Activated CD8-positive, alpha-beta memory T cell treated with anti-CD3 and anti-CD28 coated beads, Interleukin-2, amount 50 U/mL, for 48 hours (primary cell): ENCODE results near the gene CHI3L1.

Source experiments
- DNase-seq: peaks from one replicate; pipeline ENCODE4 v3.0.0-alpha.2; 2020

The CHI3L1 gene

DNA sequence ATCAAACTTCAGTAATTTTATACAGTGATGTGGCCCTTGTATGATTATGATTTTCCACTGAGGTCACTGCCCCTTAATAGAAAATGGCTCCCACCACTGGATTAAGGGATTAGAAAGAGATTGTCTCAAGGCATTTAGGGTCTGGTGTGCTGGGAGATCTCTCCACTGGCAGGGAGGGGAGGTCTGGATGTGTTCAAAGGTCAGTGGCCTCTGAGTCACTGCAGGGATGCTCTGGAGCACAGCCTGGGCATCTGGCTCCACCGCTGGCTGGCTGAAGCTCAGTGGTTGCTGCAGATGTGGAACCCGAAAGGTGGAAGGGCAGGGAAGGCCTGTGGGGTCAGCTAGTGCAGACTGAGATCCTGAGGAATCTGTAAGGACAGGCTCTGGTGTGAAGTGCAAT, 18.3 kb upstream of the CHI3L1 start:
- no peak for DNase-seq

DNA sequence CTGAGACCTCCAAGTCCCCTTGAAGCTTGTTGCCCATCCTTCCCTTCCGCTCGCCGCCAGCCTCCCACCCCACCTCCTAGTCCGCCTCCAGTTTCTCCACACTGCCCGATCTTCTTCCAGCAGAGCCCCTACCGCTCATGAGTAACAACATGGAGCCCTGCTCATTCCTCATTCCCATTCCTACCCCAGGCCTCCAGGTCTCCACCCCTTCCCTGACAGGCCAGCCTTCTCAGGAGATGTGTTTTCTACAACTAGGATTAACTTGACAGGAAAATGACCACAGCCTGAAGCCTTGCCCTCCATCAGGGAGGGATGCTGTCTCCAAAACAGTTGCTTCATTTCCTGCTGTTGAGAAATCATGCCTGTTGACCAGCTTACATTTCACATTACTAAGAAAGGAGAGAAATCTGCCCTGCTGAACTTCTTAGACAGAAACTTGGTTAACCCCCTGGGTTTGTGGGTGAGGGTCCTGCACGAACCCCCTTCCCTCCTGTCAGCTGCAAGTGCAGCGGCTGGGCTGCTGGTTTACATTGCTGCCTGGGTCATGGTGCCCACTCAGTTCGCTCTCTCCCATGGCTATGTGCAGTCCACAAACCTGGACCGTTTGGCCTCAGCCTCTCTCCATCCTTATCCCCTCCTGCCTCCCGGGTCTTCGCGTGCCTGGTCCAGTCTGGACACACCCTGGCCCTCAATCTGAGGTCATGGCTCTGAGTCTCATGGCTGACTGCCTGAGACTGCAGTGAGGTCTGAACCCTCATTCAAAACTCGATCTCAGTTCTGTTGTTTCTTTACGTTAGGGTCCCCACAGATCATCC, 16.1 kb upstream of the CHI3L1 start:
- no peak for DNase-seq

DNA sequence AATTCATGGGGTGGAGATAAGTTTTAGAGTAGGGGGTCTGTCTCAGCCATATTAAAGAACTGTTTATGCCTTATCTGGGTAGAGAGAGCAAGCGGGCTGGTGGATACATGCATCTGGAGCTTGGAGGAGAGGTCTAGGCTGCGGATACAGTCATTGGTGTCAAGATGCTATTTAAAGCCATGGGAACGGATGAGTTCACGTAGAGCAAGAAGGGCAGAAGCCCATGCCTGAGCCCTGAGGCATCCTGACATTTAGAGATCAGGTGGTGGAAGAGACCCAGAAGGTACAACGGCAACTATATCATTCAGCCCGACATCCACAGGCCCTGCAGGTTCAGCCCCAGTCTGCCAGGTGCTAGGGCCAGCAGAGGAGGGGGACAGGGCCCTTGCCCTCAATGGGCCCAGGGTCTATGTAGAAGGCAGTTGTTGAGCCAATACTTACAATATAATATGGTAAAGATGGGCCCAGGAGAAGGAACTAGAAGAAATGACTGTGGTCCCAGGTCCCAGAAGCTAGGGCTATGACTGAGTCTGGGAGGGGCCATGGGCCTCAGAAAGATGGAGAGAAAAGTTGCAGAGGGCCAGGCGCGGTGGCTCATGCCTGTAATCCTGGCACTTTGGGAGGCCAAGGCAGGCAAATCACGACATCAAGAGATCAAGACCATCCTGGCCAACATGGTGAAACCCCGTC, 15.2 kb upstream of the CHI3L1 start:
- DNase-seq, result no peak

- DNase-seq, result no peak
These were observed 14.4 kb upstream of the CHI3L1 start for GRCh38 chr1:203200916-203201315.

DNA sequence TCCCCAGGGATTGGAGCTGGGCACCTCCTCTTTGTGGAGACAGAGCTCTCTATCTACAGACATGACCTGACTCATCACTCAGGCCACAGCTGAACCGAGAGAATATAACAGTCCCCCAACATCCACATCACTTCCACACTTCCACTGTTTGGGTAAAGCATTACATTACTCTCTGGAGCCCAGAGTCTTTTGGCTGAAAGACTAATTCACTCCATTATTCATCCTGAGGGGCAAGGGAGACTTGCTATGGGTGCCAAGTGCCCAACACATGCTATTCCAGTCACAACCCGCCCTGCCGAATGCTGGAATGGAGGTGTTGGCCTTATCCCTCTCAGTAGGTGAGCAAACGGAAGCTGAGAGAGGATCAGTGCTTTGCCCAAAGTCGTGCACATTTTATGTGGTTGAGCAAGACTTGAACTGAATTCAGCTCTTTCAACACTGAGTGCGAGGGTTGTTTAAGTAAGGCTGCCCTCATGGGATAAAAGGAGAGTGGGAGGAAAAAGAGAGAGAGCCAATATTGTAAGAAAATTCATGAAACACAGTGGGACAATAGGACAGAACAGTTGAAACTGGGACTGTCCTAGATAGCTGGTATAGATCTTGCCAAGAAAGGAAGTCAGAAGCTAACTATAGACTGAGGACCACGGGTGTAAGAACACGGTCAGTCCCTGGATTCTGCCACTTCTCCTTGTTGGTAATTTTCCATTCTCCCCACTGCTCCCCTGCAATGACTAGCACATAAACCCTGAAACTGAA, 13.5 kb upstream of the CHI3L1 start:
- DNase-seq, result no peak

GRCh38 chr1:203199481-203199815, 12.9 kb upstream of the CHI3L1 start:
- no peak for DNase-seq

DNA sequence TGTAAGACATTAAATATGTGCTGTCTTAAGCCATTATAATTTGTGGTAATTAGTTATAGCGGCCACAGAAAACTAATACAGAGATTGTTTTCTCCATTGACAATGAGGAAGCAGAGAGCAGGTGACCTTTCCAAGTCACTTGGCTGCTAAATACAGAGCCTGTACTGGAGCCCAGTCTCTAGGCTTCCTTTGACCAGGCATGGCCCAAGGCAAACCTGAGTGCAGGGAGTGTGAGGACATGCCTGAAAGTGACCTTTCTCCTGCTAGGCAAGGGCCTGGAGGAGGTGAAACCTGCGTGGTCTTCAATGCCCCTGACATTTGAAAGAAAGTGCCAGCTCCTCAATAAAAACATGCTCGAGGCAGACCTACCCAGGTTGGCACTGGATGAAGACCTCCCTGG, 12.5 kb upstream of the CHI3L1 start:
- no peak for DNase-seq

GRCh38 chr1:203197625-203198024, 11.1 kb upstream of the CHI3L1 start:
- DNase-seq, result no peak

GRCh38 chr1:203196371-203196770, 9.9 kb upstream of the CHI3L1 start:
- DNase-seq, result no peak

- DNase-seq, result no peak
These were observed 4.4 kb upstream of the CHI3L1 start for GRCh38 chr1:203190949-203191348.

- DNase-seq, result no peak
These were observed 3.4 kb upstream of the CHI3L1 start for GRCh38 chr1:203189951-203190352.

DNA sequence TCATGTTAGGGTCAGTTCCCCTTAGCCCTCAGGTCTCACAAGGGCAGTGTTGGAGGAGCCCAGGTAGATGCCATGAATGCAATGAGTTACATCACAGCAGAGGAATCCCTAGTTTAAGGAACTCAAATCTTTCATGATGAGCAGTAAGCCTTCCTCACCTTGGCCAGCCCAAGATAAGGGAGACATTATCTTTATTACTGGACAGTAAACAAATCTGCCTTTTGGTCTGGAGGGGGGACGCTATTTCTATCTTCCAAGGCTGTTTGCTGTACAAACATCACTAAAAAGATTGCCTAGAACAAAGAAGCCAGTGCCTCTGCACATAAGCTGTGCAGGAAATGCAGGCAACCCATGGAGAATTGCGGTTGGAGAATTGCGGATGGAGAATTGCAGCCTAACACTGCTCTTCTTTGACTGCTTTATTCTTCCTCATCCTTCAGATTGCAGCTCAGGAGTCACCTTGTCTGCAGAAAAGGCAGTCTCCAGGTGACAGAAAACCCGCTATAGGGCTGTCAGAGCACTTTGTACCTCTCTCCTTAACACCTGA, 2.3 kb upstream of the CHI3L1 start:
- DNase-seq, result no peak

- no peak for DNase-seq
These were observed 1.3 kb upstream of the CHI3L1 start for GRCh38 chr1:203187689-203188264.

GRCh38 chr1:203187304-203187685, 791 bp upstream of the CHI3L1 start:
- DNase-seq, result no peak

DNA sequence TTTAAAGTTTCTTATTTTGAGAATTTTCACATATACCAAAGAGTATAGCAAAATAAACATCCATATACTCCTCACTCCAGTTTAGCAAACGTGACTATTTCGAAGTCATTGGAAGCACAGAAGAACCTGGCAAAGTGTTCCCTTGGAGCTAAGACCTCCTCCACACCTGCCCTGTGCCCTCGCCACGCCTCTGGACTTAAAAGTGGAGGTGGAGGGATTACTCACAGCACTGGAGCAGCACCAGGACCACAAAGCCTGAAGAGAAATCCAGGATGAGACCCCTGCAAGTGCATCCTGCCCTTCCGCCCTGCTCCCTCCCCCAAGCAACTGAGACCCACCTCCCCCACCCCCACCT, 436 bp downstream of the CHI3L1 start:
- DNase-seq, result no peak

DNA sequence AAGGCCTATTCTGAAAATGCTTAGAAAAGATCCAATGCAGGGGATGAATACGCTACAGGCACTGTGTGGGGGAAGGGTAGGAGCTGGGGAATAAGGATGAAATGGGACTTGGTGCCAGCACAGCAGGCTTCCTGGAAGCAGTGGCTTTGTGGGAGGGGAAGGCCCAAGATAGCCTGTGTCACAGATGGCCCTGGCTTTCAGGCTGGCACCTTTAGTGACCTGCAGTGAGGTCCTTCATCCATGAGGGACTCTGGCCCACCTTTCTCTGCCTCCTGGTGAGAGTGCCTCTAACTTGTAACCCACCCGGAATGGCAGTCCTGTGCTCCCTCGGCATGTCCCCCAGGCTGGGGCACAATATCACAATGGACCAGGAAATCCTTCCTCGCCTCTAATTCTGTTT, 919 bp downstream of the CHI3L1 start:
- no peak for DNase-seq

DNA sequence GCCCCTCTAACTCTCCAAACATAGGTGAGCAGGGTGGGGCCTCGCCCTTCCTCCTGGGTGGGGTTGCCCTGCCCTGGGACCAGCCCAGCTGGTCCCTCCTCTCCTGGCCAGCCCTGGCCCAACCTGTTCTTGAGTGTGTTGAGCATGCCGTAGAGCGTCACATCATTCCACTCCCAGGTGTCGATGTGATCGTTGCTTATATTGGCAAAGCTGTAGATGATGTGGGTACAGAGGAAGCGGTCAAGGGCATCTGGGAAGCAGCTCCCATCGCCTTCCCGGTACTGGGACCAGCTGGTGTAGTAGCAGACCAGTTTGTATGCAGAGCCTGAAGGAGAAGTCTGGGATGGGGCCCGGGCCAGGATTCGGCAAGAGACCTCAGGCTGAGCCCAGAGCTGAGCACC, 1.4 kb downstream of the CHI3L1 start:
- no peak for DNase-seq

GRCh38 chr1:203184467-203184866, 2.0 kb downstream of the CHI3L1 start:
- DNase-seq, result no peak

- DNase-seq, result no peak
These were observed 2.7 kb downstream of the CHI3L1 start for GRCh38 chr1:203183828-203184227.

GRCh38 chr1:203182387-203182953, 4.0 kb downstream of the CHI3L1 start:
- DNase-seq, result no peak

DNA sequence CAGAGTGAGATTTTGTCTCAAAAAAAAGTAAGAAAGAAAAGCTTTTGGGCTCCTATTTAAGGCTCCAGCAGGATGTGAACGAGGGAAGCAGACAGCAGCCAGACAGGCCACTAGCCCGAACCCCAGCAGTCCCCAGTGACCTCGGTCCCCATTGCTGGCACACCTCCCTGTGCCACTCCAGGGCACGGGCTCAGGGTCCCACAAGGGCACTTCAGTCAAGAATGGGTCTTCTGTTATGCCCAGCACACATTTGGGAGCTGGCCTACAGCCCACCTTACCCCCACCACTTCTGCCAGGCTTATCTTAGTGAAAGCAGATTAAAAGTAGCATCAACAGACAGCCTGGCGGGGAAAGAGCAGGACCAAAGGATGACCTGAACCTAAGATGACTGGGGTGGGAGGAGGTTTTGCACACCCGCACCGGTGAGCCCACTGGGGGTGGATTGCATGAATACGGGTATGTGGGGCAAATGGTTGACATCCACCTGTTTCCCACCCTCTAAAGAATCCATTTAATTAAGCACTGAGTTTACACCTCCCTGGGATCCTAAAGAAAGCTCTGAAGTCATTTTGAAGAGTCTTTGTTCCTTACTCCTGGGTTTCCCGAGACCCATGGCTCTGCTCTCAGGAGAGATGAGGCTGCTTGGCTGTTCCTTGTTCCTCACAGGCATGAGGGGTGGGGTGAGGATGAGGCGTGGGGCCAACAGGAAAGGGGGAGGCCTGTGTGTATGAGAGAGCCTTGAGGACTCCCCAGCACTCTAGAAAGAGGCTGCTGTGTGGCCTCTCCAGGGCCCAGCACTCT, 4.7 kb downstream of the CHI3L1 start:
- DNase-seq, result no peak
